ENCODE results near the gene IGF1. TPM values are rescaled to one million over a fixed set of nuclear protein-coding genes. Genes with fewer than 3 reads are reported as not detected.

The IGF1 gene
- total RNA-seq, 1 experiment from 2014 or later = not detected

GRCh38 chr12:102435827-102436436 is 44.4 kb downstream of the IGF1 start:
- Mint-ChIP-seq H3K36me3 (no peaks in the 10 kb centered on the region), H3K4me1 (no peaks in the 10 kb centered on the region), H3K4me3 (no peak overlapping the region), H3K27me3 (ENCODE audit: low read depth) (no peaks in the 10 kb centered on the region), H3K9me3 (peaks cover 3% of the 10 kb centered on the region; the same call in 1 of the 2 replicates), H3K27ac (no peak overlapping the region)
- DNase-seq (ENCODE audit: low spot score) = no peak
- no peak for TF ChIP-seq GRHL2 (CRISPR knock-in tag; IDR thresholded peaks at IDR 0.05; ENCODE audit: insufficient replicate concordance, severe bottlenecking)
- no peak for TF ChIP-seq ZBTB43 (CRISPR knock-in tag; IDR thresholded peaks at IDR 0.05)
- no peak for TF ChIP-seq ZNF512 (CRISPR knock-in tag; IDR thresholded peaks at IDR 0.05; ENCODE audit: borderline replicate concordance)
- no peak for TF ChIP-seq NFATC4 (CRISPR knock-in tag; IDR thresholded peaks at IDR 0.05)
- TF ChIP-seq FOXK1 (CRISPR knock-in tag; IDR thresholded peaks at IDR 0.05) = no peak
- TF ChIP-seq ZNF416 (CRISPR knock-in tag; IDR thresholded peaks at IDR 0.05) = no peak
- TF ChIP-seq USF1 (CRISPR knock-in tag; IDR thresholded peaks at IDR 0.05) = no peak
- TF ChIP-seq, protein P1, sequence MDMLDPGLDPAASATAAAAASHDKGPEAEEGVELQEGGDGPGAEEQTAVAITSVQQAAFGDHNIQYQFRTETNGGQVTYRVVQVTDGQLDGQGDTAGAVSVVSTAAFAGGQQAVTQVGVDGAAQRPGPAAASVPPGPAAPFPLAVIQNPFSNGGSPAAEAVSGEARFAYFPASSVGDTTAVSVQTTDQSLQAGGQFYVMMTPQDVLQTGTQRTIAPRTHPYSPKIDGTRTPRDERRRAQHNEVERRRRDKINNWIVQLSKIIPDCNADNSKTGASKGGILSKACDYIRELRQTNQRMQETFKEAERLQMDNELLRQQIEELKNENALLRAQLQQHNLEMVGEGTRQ (CRISPR knock-in tag; IDR thresholded peaks at IDR 0.05) = no peak
- no peak for TF ChIP-seq ZNF671 (CRISPR knock-in tag; IDR thresholded peaks at IDR 0.05)
- TF ChIP-seq ZBTB21 (CRISPR knock-in tag; IDR thresholded peaks at IDR 0.05; ENCODE audit: borderline replicate concordance) = no peak
- no peak for TF ChIP-seq TEAD4 (CRISPR knock-in tag; IDR thresholded peaks at IDR 0.05)
- no peak for TF ChIP-seq JUN (CRISPR knock-in tag; IDR thresholded peaks at IDR 0.05)
- no peak for TF ChIP-seq EMX1 (CRISPR knock-in tag; IDR thresholded peaks at IDR 0.05)
- no peak for TF ChIP-seq JAZF1 (CRISPR knock-in tag; IDR thresholded peaks at IDR 0.05)
- TF ChIP-seq RELA (CRISPR knock-in tag; IDR thresholded peaks at IDR 0.05; ENCODE audit: borderline replicate concordance) = no peak
- TF ChIP-seq NR1H2 (CRISPR knock-in tag; IDR thresholded peaks at IDR 0.05) = no peak
- TF ChIP-seq MYBL2 (CRISPR knock-in tag; IDR thresholded peaks at IDR 0.05) = no peak
- TF ChIP-seq, protein P2, sequence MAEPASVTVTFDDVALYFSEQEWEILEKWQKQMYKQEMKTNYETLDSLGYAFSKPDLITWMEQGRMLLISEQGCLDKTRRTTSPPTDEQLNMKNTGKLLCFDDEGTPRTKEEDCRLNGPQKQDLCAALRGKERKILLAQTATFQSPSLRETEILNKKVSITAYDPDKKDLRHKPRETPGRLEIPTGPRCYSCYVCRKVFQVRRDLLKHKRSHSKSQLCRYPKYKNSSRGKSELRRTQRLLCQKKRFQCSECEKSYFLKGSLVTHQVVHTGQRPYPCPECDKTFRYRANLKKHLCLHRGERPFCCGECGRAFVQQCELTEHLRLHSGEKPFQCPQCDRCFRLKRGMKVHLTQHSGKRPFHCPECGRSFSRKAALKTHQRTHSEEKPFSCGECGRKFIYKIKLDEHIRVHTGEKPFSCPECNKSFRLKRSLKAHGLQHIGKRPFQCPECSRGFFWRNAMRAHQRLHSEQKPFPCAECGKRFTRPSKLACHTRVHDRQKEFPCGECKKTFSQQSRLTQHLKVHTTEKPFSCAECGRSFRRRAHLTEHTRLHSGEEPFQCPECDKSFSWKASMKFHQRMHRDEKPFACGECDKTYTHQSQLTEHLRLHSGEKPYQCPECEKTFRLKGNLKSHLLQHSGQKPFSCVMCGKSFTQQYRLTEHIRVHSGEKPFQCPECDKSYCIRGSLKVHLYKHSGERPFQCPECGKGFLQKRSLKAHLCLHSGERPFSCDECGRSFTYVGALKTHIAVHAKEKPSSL (CRISPR knock-in tag; conservative IDR thresholded peaks at IDR 0.05) = no peak
- no peak for TF ChIP-seq CREB1 (CRISPR knock-in tag; IDR thresholded peaks at IDR 0.05)
- no peak for ATAC-seq
- CTCF ChIA-PET = no interaction called here
- POLR2A ChIA-PET = no interaction called here

GRCh38 chr12:102433304-102433703 is 47.1 kb downstream of the IGF1 start:
- CTCF ChIA-PET = no interaction called here
- TF ChIP-seq MYBL2 (CRISPR knock-in tag; IDR thresholded peaks at IDR 0.05) (no peak), ZNF396 (CRISPR knock-in tag; IDR thresholded peaks at IDR 0.05; ENCODE audit: borderline replicate concordance) (no peak), E2F4 (CRISPR knock-in tag; IDR thresholded peaks at IDR 0.05; ENCODE audit: borderline replicate concordance, low read depth) (no peak), TEAD4 (CRISPR knock-in tag; IDR thresholded peaks at IDR 0.05) (no peak), NR1H2 (CRISPR knock-in tag; IDR thresholded peaks at IDR 0.05) (no peak), SMAD4 (CRISPR knock-in tag; IDR thresholded peaks at IDR 0.05) (no peak), NR3C1 (CRISPR knock-in tag; conservative IDR thresholded peaks at IDR 0.05; ENCODE audit: low read depth) (no peak), JAZF1 (CRISPR knock-in tag; IDR thresholded peaks at IDR 0.05) (no peak)
- TF ChIP-seq, protein P3, sequence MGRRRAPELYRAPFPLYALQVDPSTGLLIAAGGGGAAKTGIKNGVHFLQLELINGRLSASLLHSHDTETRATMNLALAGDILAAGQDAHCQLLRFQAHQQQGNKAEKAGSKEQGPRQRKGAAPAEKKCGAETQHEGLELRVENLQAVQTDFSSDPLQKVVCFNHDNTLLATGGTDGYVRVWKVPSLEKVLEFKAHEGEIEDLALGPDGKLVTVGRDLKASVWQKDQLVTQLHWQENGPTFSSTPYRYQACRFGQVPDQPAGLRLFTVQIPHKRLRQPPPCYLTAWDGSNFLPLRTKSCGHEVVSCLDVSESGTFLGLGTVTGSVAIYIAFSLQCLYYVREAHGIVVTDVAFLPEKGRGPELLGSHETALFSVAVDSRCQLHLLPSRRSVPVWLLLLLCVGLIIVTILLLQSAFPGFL (CRISPR knock-in tag; IDR thresholded peaks at IDR 0.05; ENCODE audit: borderline replicate concordance) = no peak
- TF ChIP-seq, protein P4, sequence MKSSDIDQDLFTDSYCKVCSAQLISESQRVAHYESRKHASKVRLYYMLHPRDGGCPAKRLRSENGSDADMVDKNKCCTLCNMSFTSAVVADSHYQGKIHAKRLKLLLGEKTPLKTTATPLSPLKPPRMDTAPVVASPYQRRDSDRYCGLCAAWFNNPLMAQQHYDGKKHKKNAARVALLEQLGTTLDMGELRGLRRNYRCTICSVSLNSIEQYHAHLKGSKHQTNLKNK (CRISPR knock-in tag; IDR thresholded peaks at IDR 0.05) = no peak

More at GRCh38 chr12:102433304-102433703, 47.1 kb downstream of the IGF1 start:
- no peak overlapping the region for H3K4me3 Mint-ChIP-seq
- POLR2A ChIA-PET = no interaction called here
- DNase-seq (ENCODE audit: low spot score) (no peak), ATAC-seq (no peak)
- no peaks in the 10 kb centered on the region for H3K36me3 Mint-ChIP-seq
- no peaks in the 10 kb centered on the region for H3K27me3 Mint-ChIP-seq (ENCODE audit: low read depth)
- H3K4me1 Mint-ChIP-seq = no peaks in the 10 kb centered on the region
- peaks cover 3% of the 10 kb centered on the region; the same call in 1 of the 2 replicates for H3K9me3 Mint-ChIP-seq
- no peak overlapping the region for H3K27ac Mint-ChIP-seq

Data from WTC11 (cell line).